ENCODE results near the gene CMPK2. TPM values are rescaled to one million over a fixed set of nuclear protein-coding genes. Genes with fewer than 3 reads are reported as not detected.

CMPK2 gene
- total and polyA plus RNA-seq, 10 of the 15 experiments (the other 5 are each of a cell fraction or from before 2014, with no cell fraction given) = 0.50 to 5.6 (median 3.2) TPM

GRCh38 chr2:6860296-6860695, 5.4 kb downstream of the CMPK2 start:
- RAD21 ChIA-PET (ENCODE audit: unreplicated experiment) = no interaction called here
- Histone ChIP-seq H3K79me2 (ENCODE audit: control insufficient read depth, insufficient read depth, low read length) (peaks cover 1% of the 10 kb centered on the region; the same call in 1 of the 2 replicates), H4K20me1 (ENCODE audit: control insufficient read depth, insufficient read depth) (no peaks in the 10 kb centered on the region), H3K36me3 (ENCODE audit: control insufficient read depth in 2 of 2, insufficient read depth in 2 of 2, low read length in 1 of 2) (peaks cover 0 to 4% of the 10 kb centered on the region in 2 experiments; a peak in 2 of 4 replicates), H3K27me3 (replicated peaks in 1 of 2; ENCODE audit: control insufficient read depth in 2 of 2, insufficient read depth in 2 of 2, low read length in 1 of 2) (no peaks in the 10 kb centered on the region; a peak in 1 of 4 replicates), H3K9ac (ENCODE audit: control insufficient read depth, insufficient read depth, low read length) (no peak overlapping the region), H3K4me3 (no peak overlapping the region), H3K27ac (ENCODE audit: control insufficient read depth, insufficient read depth) (no peak overlapping the region), H3K4me2 (ENCODE audit: control insufficient read depth, insufficient read depth) (no peak overlapping the region), H3K9me3 (replicated peaks; ENCODE audit: control insufficient read depth, insufficient read depth, low read length) (peaks cover 18% of the 10 kb centered on the region; the same call in 2 of the 3 replicates), H2AFZ (ENCODE audit: control insufficient read depth, low read depth, low read length) (no peak overlapping the region), H3K4me1 (ENCODE audit: control insufficient read depth, insufficient read depth, low read length) (peaks cover 9% of the 10 kb centered on the region; the same call in 1 of the 2 replicates)
- no peak for ATAC-seq
- no peak for DNase-seq (ENCODE audit: low read depth, low spot score)
- CTCF ChIA-PET = no interaction called here
- POLR2A ChIA-PET = no interaction called here
- 84% methylated on average over 3 of the region's 3 CpGs for WGBS (ENCODE audit: insufficient coverage, insufficient replicate concordance, low lambda C conversion rate, missing lambda C conversion rate)
- intact Hi-C loops (cut with micrococcal nuclease; ENCODE audit: unreplicated experiment) (no loop called here), in situ Hi-C loops (cut with MboI) (no loop called here)
- SMC1A ChIA-PET (ENCODE audit: uncharacterized antibody, unreplicated experiment) = no interaction called here
- TF ChIP-seq NFXL1 (IDR thresholded peaks at IDR 0.05; ENCODE audit: borderline replicate concordance) (no peak), IRF4 (IDR thresholded peaks at IDR 0.05; ENCODE audit: low read depth, low read length) (no peak), ZNF384 (IDR thresholded peaks at IDR 0.05; ENCODE audit: borderline replicate concordance, low read depth, low read length) (no peak), HSF1 (IDR thresholded peaks at IDR 0.05; ENCODE audit: low read depth, low read length) (no peak), SPI1 (IDR thresholded peaks at IDR 0.05; ENCODE audit: borderline replicate concordance, insufficient read depth, low read depth, low read length) (no peak), FOS (IDR thresholded peaks at IDR 0.05; ENCODE audit: borderline replicate concordance, extremely low read depth, insufficient read length) (no peak), TARDBP (IDR thresholded peaks at IDR 0.05; ENCODE audit: borderline replicate concordance) (no peak), ATF7 (IDR thresholded peaks at IDR 0.05; ENCODE audit: low read depth) (no peak), NRF1 (conservative IDR thresholded peaks at IDR 0.05; ENCODE audit: low read depth, low read length) (no peak), BMI1 (IDR thresholded peaks at IDR 0.05; ENCODE audit: borderline replicate concordance) (no peak), RUNX3 (IDR thresholded peaks at IDR 0.05; ENCODE audit: low read length) (no peak), JUND (IDR thresholded peaks at IDR 0.05; ENCODE audit: low read depth, low read length) (no peak)
- TF ChIP-seq, protein P1, sequence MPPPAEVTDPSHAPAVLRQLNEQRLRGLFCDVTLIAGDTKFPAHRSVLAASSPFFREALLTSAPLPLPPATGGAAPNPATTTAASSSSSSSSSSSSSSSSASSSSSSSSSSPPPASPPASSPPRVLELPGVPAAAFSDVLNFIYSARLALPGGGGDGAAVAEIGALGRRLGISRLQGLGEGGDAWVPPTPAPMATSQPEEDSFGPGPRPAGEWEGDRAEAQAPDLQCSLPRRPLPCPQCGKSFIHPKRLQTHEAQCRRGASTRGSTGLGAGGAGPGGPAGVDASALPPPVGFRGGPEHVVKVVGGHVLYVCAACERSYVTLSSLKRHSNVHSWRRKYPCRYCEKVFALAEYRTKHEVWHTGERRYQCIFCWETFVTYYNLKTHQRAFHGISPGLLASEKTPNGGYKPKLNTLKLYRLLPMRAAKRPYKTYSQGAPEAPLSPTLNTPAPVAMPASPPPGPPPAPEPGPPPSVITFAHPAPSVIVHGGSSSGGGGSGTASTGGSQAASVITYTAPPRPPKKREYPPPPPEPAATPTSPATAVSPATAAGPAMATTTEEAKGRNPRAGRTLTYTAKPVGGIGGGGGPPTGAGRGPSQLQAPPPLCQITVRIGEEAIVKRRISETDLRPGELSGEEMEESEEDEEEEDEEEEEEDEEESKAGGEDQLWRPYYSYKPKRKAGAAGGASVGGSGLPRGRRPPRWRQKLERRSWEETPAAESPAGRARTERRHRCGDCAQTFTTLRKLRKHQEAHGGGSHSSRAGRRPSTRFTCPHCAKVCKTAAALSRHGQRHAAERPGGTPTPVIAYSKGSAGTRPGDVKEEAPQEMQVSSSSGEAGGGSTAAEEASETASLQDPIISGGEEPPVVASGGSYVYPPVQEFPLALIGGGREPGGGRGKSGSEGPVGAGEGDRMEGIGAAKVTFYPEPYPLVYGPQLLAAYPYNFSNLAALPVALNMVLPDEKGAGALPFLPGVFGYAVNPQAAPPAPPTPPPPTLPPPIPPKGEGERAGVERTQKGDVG (CRISPR knock-in tag; IDR thresholded peaks at IDR 0.05) = no peak
- TF ChIP-seq, protein P2, sequence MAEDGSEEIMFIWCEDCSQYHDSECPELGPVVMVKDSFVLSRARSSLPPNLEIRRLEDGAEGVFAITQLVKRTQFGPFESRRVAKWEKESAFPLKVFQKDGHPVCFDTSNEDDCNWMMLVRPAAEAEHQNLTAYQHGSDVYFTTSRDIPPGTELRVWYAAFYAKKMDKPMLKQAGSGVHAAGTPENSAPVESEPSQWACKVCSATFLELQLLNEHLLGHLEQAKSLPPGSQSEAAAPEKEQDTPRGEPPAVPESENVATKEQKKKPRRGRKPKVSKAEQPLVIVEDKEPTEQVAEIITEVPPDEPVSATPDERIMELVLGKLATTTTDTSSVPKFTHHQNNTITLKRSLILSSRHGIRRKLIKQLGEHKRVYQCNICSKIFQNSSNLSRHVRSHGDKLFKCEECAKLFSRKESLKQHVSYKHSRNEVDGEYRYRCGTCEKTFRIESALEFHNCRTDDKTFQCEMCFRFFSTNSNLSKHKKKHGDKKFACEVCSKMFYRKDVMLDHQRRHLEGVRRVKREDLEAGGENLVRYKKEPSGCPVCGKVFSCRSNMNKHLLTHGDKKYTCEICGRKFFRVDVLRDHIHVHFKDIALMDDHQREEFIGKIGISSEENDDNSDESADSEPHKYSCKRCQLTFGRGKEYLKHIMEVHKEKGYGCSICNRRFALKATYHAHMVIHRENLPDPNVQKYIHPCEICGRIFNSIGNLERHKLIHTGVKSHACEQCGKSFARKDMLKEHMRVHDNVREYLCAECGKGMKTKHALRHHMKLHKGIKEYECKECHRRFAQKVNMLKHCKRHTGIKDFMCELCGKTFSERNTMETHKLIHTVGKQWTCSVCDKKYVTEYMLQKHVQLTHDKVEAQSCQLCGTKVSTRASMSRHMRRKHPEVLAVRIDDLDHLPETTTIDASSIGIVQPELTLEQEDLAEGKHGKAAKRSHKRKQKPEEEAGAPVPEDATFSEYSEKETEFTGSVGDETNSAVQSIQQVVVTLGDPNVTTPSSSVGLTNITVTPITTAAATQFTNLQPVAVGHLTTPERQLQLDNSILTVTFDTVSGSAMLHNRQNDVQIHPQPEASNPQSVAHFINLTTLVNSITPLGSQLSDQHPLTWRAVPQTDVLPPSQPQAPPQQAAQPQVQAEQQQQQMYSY (CRISPR knock-in tag; IDR thresholded peaks at IDR 0.05) = no peak
- FAIRE-seq = no peak
- BruUV-seq (replicated peaks) = no TSS peak

Measured in GM12878 (cell line).